Activated T-cell treated with anti-CD3 and anti-CD28 coated beads, Interleukin-2, amount 50 U/mL, for 4 hours (primary cell): ENCODE measurements around the gene TRAK1. TPM values are rescaled to one million over a fixed set of nuclear protein-coding genes. Genes with fewer than 3 reads are reported as not detected.

Source experiments
- ATAC-seq, 2 donors: fragments of 200-7000 bp; cut with Tn5 transposase; one replicate each; pipeline ENCODE4 v1.10.0; 2021
- DNase-seq: peaks from one replicate; pipeline ENCODE4 v3.0.0-alpha.2; 2020
- H3K27me3 Mint-ChIP-seq: one replicate; pipeline ENCODE4 v1.8.0; 2021; ENCODE audit warnings: low read depth, mixed read lengths
- H3K36me3 Mint-ChIP-seq: one replicate; pipeline ENCODE4 v1.8.0; 2022; ENCODE audit warnings: mixed read lengths; ENCODE audit not compliant: insufficient read depth
- H3K4me1 Mint-ChIP-seq: one replicate; pipeline ENCODE4 v1.8.0; 2021; ENCODE audit warnings: low read depth, mixed read lengths
- H3K4me3 Mint-ChIP-seq: one replicate; pipeline ENCODE4 v1.8.0; 2021; ENCODE audit warnings: mild to moderate bottlenecking, moderate library complexity, mixed read lengths
- H3K9me3 Mint-ChIP-seq: one replicate; pipeline ENCODE4 v1.8.0; 2021; ENCODE audit warnings: mixed read lengths
- total RNA-seq, 3 donors: library from RNA; stranded (reverse); gene quantifications; one replicate each; pipeline ENCODE4 v1.2.1, GENCODE V29; 2021

The TRAK1 gene
- total RNA-seq, 3 donors from 2014 or later: 17.2 to 22.3 (median 22.2) TPM

DNA sequence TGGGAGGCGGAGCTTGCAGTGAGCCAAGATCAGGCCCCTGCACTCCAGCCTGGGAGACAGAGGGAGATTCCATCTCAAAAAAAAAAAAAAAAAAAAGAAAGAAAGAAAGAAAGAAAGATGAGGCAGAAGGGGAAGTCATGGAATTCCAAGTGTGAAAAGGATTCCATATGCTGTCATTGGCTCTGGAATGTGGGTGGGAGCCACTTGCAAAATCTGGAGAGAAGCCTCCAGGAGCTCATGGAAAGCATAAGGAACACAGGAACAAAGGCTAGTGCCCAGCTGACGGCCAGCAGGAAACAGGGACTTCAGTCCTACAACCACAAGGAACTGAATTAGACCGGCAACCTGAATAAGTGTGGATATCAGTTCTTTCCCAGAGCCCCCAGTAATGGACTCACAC lies 12.5 kb upstream of the TRAK1 start:
- ATAC-seq (no peak), DNase-seq (no peak)
- no peaks in the 10 kb centered on the region for H3K9me3 Mint-ChIP-seq
- no peaks in the 10 kb centered on the region for H3K27me3 Mint-ChIP-seq
- H3K4me1 Mint-ChIP-seq: peaks cover 57% of the 10 kb centered on the region
- peaks cover 3% of the 10 kb centered on the region for H3K36me3 Mint-ChIP-seq
- H3K4me3 Mint-ChIP-seq: no peak overlapping the region

DNA sequence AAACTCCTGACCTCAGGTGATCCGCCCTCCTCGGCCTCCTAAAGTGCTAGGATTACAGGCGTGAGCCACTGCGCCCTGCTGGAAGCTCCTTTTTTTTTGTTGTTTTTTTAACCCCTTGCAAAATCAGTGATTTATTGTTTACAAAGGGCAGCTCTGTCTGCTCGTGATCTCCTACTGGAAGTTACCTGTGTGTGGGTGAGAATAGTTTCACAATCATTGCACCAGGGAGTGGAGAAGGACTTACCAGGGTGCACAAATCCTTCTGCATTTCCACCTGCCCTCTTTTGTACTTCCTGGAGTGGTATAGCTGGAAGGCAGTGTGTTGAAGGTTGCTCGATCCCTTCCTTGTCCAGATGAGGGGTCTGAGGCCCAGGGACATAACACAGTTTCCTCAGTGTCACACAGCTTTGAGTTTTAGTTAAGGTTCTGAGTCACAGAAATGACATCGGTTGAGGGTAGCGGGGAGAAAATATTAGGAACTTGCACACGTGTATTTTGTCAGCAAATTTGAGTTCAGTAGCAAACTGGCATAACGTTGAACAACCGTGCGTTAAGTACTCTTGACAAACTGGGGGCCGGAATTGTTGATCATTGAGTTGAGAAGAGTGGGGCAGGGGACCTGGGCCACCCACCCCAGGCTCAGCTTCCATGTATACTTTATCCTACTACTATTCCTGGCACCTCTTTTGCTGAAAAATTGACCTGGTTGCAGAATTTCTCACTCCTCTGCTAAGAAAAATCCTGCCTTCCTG lies 11.3 kb upstream of the TRAK1 start:
- no peak for ATAC-seq
- DNase-seq: no peak
- Mint-ChIP-seq H3K27me3 (no peaks in the 10 kb centered on the region), H3K4me1 (peaks cover 59% of the 10 kb centered on the region), H3K4me3 (no peak overlapping the region), H3K36me3 (peaks cover 3% of the 10 kb centered on the region), H3K9me3 (no peaks in the 10 kb centered on the region)

DNA sequence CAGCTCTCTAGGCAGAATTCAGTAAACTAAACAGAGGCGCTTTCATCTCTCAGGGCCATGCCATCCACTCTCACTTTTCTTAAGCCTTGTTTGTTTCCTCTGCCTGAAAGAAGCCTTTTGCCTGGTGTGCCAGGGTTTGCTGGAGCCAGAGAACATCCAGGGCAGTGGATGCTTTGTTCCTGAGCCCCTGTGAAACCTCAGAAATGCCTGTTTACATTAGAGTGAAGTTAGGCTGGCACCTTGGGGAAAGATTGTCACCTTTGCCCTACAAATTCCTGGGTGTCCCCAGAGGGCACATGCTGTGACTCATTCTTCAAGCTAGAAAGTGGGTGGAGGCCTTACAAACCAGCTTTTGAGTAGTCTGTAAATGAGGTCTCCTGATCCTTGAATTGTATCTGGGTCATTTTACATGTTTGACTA lies 10.7 kb upstream of the TRAK1 start:
- peak overlapping the region; percentile 23 for H3K4me3 Mint-ChIP-seq
- DNase-seq (no peak), ATAC-seq (peak; percentile 76 to 79)
- H3K36me3 Mint-ChIP-seq: peaks cover 3% of the 10 kb centered on the region
- no peaks in the 10 kb centered on the region for H3K9me3 Mint-ChIP-seq
- peaks cover 63% of the 10 kb centered on the region for H3K4me1 Mint-ChIP-seq
- H3K27me3 Mint-ChIP-seq: no peaks in the 10 kb centered on the region

DNA sequence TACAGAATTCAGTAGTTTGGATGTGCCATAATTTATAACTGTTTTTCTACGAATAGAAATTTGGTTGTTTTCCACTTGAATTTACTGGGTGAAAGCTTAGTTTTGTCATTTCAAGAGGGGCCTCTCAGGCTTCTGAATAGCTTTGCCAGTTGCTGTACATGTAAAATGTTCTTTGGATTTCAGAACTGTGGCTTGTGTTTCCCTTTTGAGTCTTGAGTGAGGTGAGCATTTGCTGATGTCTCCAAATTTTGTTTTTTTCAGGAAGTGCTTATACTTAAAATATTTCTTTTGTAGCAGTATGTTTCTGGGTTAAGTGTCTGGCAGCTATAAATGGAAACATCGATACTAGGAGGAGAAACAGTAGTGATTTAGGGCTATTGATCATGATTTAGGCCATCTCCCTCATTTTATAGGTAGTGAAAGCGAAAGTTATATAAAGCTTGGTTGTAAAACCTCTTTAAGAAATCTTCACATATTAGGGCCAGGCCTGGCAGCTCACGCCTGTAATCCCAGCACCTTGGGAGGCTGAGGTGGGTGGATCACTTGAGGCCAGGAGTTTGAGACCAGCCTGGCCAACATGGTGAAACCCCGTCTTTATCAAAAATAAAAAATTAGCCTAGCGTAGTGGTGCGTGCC lies 9.2 kb upstream of the TRAK1 start:
- peaks cover 3% of the 10 kb centered on the region for H3K36me3 Mint-ChIP-seq
- no peaks in the 10 kb centered on the region for H3K9me3 Mint-ChIP-seq
- H3K27me3 Mint-ChIP-seq: no peaks in the 10 kb centered on the region
- H3K4me3 Mint-ChIP-seq: peak overlapping the region; percentile 45
- ATAC-seq (peak; percentile 44 to 51), DNase-seq (no peak)
- peaks cover 73% of the 10 kb centered on the region for H3K4me1 Mint-ChIP-seq

DNA sequence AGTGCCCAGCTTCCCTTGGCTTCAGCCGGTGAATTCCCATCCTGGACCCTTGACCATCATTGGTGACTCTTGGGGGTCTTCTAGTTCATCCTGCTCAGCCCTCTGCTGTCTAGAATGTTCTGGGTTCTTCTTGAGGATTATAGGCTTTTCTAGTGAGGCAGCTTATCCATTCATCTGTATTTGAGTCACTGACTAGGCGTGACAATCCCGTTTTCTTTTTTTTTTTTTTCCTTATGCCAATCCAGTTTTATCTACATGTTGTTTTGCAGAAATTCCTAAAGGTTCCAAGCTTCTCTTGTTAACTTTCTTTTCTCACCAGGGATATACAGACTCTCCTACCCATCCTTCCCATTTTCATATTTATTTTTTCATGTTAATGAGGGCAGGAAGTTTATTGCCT lies 6.6 kb upstream of the TRAK1 start:
- peaks cover 14% of the 10 kb centered on the region for H3K36me3 Mint-ChIP-seq
- H3K27me3 Mint-ChIP-seq: no peaks in the 10 kb centered on the region
- peaks cover 61% of the 10 kb centered on the region for H3K4me1 Mint-ChIP-seq
- H3K4me3 Mint-ChIP-seq: no peak overlapping the region
- no peak for DNase-seq
- H3K9me3 Mint-ChIP-seq: no peaks in the 10 kb centered on the region
- ATAC-seq: no peak

DNA sequence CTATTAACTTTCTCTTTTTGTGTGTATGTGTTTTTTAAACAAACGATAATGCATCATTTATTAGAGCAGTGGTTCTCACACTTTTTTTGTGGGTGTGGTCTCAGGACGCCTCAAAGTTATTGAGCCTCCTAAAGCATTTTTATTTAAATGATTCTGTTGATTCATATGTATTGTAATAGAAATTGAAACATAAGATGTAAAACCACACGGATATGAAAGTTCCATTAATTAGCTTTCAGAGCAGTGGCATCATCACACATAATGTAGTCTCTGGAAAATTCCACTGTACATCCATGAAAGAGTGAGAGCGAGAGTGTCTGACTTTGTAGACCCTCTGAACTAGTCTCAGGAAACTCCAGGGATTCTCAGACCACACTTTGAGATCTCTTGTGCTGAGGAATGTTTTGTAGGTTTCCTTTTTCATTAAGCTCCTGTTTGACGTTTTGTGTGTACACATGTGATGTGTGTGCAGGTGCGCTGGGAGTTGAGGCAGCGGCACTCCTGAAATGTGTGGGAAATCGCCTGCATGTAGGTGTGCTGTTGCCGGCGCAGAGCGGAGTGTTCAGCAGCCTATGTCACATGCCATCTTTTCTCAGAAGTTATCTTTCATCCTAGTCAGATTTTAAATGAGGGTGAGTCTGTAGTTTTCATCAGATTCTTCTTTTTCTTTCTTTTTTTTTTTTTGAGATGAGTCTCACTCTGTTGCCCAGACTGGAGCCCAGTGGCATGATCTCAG lies 5.3 kb upstream of the TRAK1 start:
- Mint-ChIP-seq H3K4me3 (peak overlapping the region; percentile 42), H3K27me3 (no peaks in the 10 kb centered on the region), H3K4me1 (peaks cover 58% of the 10 kb centered on the region), H3K36me3 (peaks cover 22% of the 10 kb centered on the region), H3K9me3 (no peaks in the 10 kb centered on the region)
- ATAC-seq (peak; percentile 28 to 55), DNase-seq (no peak)

DNA sequence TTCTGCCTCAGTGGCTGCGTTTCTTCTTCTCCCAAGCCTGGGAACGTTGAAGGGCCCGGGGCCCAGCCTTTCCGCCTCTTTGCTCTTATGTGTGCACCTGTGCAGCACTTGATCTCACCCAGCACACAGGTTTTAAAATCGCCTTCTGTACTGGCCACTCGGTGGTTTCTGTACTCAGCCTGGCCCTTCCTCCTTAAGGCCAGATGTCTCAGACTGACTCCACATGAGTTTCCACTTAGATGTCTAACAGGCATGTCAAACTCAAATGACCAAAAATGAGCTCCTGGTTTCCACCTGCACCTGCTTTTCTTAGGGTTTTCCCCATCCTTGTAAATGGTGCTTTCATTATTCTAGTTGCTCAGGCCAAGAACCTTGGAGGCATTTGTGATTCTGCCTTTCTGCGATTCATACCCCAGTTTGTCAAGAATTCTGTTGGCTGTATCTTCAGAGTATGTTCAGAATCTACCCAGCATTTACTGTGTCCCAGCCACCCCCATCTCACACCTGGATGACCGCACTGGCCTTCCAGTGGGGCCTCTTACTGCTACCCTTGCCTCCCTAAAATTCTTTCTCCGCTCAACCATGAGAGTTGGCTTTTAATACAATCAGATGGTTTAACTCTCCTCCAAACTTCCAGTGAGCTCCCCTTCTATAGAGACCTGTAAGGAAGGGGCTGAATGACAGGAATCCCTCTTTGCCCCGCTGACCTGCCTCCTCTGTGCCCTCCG lies 2.2 kb upstream of the TRAK1 start:
- no peak for ATAC-seq
- H3K4me1 Mint-ChIP-seq: peaks cover 55% of the 10 kb centered on the region

DNA sequence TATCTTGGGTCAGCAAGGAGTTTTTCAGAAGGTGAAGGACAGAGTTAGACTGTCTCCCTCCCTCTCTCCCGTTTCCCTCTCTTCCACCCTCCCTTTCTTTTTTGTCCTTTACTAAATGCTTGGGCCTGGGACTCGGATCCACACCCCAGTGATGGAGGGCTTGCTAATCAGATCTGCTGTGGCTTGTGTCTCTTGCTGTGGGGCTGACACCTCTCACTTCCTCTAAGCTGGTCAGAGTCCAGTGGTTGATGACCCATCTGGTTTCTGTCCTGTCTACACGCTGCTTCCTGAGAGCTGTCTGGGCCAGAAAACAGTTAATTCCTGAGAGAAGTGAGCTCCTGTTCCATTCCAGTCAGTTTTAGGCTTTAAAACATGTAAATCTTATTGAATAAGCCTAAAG lies 849 bp downstream of the TRAK1 start:
- H3K27me3 Mint-ChIP-seq: no peaks in the 10 kb centered on the region
- DNase-seq (no peak), ATAC-seq (no peak)
- peaks cover 46% of the 10 kb centered on the region for H3K4me1 Mint-ChIP-seq
- no peaks in the 10 kb centered on the region for H3K9me3 Mint-ChIP-seq
- peaks cover 32% of the 10 kb centered on the region for H3K36me3 Mint-ChIP-seq
- peak overlapping the region; percentile 22 for H3K4me3 Mint-ChIP-seq

More for the DNA sequence above, 2.2 kb upstream of the TRAK1 start:
- no peak overlapping the region for H3K4me3 Mint-ChIP-seq
- no peaks in the 10 kb centered on the region for H3K27me3 Mint-ChIP-seq
- DNase-seq: no peak
- peaks cover 32% of the 10 kb centered on the region for H3K36me3 Mint-ChIP-seq
- no peaks in the 10 kb centered on the region for H3K9me3 Mint-ChIP-seq

DNA sequence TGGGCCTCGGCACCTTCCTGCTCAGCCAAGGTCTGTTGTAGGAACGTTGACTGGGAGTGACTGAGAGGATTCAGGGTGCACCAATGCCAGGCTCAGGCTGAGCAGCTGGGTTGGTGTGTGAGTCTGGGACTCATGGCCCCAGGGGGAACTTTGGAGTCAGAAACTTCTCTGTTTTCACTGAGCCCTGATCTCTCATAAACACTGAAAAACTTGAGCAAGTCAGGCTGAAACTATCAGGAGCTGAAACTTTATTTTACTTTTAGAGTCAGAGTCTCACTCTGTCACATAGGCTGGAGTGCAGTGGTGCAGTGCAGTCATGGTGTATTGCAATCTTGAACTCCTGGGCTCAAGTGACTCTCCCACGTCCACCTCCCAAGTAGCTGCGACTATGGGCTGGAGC lies 3.0 kb downstream of the TRAK1 start:
- Mint-ChIP-seq H3K9me3 (no peaks in the 10 kb centered on the region), H3K36me3 (peaks cover 26% of the 10 kb centered on the region), H3K4me1 (peaks cover 56% of the 10 kb centered on the region), H3K4me3 (no peak overlapping the region), H3K27me3 (no peaks in the 10 kb centered on the region)
- ATAC-seq (peak; percentile 37 to 50), DNase-seq (no peak)

DNA sequence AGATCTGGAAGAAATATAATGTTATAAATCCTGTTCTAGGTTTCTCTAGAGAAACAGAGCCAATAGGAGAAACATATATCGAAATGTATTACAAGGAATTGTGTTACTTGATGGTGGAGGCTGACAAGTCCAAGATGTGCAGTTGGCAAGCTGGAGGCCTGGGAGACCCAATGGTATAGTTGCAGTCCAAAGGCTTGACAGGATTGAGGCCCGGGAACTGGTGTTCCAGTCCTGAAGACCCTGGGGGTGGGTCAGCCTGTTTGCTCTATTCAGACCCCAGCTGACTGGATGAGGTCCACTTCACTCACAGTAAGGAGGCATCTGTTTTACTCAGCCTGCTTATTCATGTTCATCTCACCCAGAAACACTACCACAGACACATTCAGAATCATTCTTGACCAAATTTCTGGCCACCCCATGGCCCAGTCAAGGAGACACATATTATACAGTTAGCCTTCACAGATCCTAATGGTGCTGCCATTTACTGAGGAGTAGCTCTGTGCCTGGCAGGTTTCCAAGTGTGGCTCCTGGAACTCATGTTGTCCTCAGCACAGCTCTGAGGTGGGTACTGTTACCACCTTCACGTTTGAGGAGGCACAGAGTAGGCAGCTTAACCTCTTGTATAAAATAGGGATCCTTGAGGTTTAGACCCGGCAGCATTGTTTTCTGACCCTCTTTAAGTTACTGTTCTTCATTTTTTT lies 3.7 kb downstream of the TRAK1 start:
- peaks cover 21% of the 10 kb centered on the region for H3K36me3 Mint-ChIP-seq
- H3K4me3 Mint-ChIP-seq: no peak overlapping the region
- H3K27me3 Mint-ChIP-seq: no peaks in the 10 kb centered on the region
- peaks cover 53% of the 10 kb centered on the region for H3K4me1 Mint-ChIP-seq
- DNase-seq (no peak), ATAC-seq (no peak)
- H3K9me3 Mint-ChIP-seq: no peaks in the 10 kb centered on the region

DNA sequence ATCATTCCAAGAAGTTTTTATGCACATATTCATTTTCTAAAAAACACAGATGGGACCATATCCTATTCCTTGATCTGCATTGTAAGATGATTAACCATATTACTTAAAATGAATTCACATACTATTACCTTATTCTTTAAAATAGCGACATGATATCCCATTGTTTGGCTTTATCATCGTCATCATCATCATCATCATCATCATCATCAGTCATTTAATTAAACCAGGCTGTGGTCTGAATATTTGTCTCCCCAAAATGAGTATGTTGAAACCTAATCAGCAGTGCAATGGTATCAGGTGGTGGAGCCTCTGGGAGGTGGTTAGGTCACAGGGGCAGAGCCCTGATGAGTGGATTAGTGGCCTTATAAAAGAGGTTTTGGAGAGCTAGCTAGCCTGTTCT lies 4.4 kb downstream of the TRAK1 start:
- Mint-ChIP-seq H3K4me1 (peaks cover 49% of the 10 kb centered on the region), H3K4me3 (no peak overlapping the region), H3K9me3 (no peaks in the 10 kb centered on the region), H3K36me3 (peaks cover 18% of the 10 kb centered on the region), H3K27me3 (no peaks in the 10 kb centered on the region)
- DNase-seq (no peak), ATAC-seq (no peak)

DNA sequence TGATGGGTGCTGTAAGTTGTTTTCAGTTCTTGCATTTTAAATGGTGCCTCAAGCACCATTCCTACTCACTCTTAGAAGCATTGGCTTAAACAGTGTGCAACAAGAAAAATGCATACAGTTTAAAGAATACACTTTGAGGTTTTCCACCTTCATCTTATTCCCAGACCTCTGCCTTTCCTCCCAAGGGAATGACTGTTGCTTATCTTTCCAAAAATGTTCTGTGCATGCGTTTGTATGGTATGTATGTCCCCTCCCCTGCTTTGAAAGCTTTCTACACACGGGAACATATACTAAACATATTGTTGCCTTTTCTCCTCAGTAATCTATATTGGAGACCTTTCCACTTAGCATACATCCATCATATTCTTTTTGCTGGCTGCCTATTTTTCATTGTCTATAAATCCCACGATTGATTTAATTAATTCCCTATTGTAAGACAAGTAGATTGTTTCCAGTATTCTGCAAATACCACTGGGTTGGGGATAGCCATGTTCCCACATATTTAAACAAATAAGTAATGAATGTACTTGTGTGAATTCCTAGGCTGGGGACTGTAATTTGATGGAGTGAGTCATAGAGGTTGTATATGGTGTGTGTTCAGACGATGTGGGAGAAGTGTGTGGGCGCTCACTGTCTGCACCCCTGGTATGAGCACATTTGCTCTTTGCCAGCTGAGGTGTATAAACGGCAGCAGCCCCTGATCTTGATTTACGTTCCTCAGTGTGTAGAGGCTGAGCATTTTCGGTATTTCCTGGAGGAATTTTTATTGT lies 5.8 kb downstream of the TRAK1 start:
- H3K4me1 Mint-ChIP-seq: peaks cover 35% of the 10 kb centered on the region
- no peaks in the 10 kb centered on the region for H3K9me3 Mint-ChIP-seq
- peaks cover 8% of the 10 kb centered on the region for H3K36me3 Mint-ChIP-seq
- peak; percentile 66 to 70 for ATAC-seq
- H3K4me3 Mint-ChIP-seq: no peak overlapping the region
- DNase-seq: peak; percentile 15
- no peaks in the 10 kb centered on the region for H3K27me3 Mint-ChIP-seq

DNA sequence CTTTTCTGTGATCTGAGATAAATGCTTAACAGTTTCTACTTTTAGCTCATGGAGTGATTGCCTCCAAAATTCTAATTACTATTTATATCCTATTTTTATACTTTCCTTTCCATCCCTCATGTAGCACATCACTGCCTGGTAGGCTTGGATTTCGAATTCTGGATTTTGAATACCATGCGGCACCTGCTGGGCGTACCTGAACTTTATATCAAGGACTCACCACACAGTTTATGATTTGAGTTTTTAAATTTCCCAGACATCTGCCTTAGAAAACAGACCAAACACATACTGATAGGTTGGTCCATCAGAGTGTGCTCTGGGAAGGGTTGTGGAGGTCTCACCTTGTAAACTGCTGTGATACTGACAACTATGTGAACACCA lies 6.4 kb downstream of the TRAK1 start:
- H3K4me1 Mint-ChIP-seq: peaks cover 29% of the 10 kb centered on the region
- peaks cover 6% of the 10 kb centered on the region for H3K36me3 Mint-ChIP-seq
- H3K27me3 Mint-ChIP-seq: no peaks in the 10 kb centered on the region
- ATAC-seq (no peak), DNase-seq (no peak)
- no peaks in the 10 kb centered on the region for H3K9me3 Mint-ChIP-seq
- H3K4me3 Mint-ChIP-seq: no peak overlapping the region
